NCI-H2227 treated with DMSO at 0.1 percent for 48 hours (cell line): Measurements from ENCODE around the gene ZPR1.
"Not testable (repeated sequence)": the region's sequence is repeated elsewhere in the genome, so short reads cannot be mapped to it uniquely, and the experiment has no call there.

Source experiments
- DNase-seq: peaks from one replicate; lab custom pipeline; 2025; lab: John Stamatoyannopoulos, UW

Gene ZPR1

GRCh38 chr11:116823031-116823843 lies 35.4 kb upstream of the ZPR1 start, which contains the start of gene APOA4:
TSS of gene APOA4 (minus strand) at chr11:116823304. CDS start at chr11:116823191, 113 bp downstream.
- DNase-seq: no peak

DNA sequence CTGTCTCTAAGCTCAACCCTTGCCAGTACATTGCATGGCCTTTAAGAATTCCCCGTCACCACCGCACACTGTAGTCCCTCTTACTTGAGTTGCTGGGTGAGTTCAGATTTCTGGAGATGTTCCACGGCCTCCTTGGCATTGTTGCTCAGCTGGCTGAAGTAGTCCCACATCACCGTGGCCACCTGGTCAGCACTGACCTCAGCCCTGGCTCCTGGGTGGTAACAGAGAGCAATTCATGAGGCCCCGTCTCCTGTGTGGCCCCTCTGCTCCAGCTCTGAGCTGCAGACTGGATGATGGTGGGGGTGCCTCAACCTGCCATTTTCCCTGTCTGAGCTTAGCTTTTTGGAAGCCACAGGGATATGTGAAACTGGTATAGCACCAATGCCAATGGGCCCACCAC lies 34.8 kb upstream of the ZPR1 start:
- no peak for DNase-seq

GRCh38 chr11:116821050-116821918 lies 33.5 kb upstream of the ZPR1 start:
- no peak for DNase-seq

DNA sequence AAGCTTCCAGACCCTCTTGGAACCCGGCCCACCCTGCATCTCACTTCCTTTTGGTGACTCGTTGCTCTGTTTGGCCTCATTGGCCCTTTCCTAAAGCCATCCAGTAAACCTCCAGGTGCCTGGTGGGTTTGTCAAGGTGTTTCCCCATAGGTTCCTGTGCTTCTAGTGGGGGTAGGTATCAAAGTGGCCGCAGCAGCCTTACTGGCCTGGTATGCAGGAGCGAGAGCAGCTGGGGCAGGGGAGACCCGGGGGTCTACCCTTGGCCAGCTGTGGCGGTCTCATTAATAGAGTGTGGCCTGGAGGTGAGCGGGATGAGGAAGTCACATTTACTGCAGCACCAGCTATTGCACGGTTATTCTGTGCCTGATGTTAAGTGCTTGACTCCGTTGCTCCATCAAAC lies 31.2 kb upstream of the ZPR1 start:
- no peak for DNase-seq

- no peak for DNase-seq
These were observed 26.7 kb upstream of the ZPR1 start for GRCh38 chr11:116814502-116814901.

DNA sequence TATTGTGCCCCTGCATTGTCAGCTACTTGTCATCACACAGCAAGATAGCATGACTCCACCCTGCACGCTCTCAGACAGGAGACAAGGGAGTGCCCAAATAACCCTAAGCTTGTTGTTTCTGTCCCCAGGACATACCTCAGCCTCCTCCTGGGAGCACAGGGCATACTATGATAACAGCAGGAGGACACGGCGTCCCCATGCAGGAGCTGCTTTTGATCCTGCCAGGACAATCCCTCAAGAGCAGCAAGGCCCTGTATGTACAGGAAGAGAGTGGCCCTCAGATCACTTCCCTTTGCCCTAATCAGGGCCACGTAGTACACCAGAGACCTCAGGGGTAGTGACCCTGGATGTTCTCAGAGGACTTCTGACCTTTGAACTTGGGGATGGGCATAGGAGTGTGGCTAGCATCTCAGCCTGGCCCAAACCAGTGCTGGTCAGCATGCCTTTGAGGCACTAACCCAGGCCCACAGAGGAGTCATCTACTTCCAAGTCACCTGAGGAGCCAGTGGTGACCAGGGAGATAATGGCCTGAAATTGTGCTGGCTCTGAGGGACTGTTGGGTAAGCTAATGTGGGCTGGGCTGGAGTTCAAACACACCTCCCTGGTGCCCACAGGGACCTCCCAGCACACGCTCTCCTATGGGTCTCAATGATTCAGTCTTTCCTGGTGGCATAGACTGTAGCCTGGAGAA lies 26.1 kb upstream of the ZPR1 start:
- no peak for DNase-seq

DNA sequence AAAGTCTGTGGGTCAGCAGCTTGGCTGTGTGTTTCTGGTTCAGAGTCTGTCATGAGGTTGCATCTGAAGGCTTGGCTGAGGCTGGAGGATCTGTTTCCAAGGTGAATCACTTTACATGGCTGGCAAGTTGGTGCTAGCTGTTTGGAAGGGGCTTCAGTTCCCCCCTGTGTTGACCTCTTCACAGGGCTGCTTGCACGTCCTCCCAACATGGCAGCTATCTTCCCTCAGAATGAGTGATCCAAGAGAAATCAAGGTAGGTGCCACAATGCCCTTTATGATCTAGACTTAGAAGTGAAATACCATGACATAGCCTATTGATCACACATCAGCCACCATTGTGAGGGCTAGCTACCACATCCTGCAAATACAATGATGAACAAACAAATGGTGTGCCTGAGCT lies 25.3 kb upstream of the ZPR1 start:
- DNase-seq: no peak

GRCh38 chr11:116812109-116812508 lies 24.3 kb upstream of the ZPR1 start:
- no peak for DNase-seq

DNA sequence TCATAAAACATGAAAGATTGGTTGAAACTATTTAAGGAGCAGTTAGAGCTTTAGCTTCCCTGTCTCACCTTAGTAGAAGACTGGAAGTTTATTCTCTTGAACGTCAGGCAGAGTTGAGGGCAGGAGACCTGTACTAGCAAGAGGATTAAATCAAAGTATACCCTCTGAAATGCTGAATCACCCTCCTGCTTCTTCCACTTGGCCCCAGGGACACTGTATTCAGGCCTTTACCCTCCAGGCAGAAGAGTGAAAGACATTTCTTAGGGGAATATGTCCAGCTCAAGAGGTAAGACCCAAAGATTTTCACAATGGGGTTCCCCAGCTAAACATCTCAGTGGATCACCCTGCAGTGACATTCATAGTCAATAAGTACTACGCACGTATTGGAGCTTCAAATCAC lies 23.4 kb upstream of the ZPR1 start:
- DNase-seq: no peak

- DNase-seq: no peak
These were observed 20.7 kb upstream of the ZPR1 start for GRCh38 chr11:116808262-116809175.

GRCh38 chr11:116807601-116808261 lies 19.9 kb upstream of the ZPR1 start:
- no peak for DNase-seq

GRCh38 chr11:116804001-116804400 lies 16.2 kb upstream of the ZPR1 start:
- no peak for DNase-seq

DNA sequence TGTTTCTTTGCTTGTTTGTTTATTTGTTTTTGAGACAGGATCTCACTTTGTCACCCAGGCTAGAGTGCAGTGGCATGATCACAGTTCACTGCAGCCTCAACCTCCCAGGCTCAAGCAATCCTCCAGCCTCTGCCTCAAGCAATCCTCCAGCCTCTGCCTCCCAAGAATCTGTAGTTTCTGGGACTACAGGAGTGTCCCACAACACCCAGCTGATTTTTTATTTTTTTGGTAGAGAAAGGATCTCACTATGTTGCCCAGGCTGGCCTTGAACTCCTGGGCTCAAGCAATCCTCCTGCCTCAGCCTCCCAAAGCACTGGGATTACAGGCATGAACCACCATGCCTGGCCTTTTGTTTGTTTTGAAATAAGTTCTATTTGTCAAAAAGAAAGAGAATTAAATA lies 13.8 kb upstream of the ZPR1 start:
- not testable (repeated sequence) for DNase-seq

- no peak for DNase-seq
These were observed 12.8 kb upstream of the ZPR1 start for GRCh38 chr11:116800610-116801009.

- no peak for DNase-seq
These were observed 10.5 kb upstream of the ZPR1 start for GRCh38 chr11:116798368-116798767.

- no peak for DNase-seq
These were observed 10.0 kb upstream of the ZPR1 start for GRCh38 chr11:116797816-116798215.

GRCh38 chr11:116796548-116796947 lies 8.7 kb upstream of the ZPR1 start:
- no peak for DNase-seq

- DNase-seq: no peak
These were observed 7.0 kb upstream of the ZPR1 start for GRCh38 chr11:116794851-116795250.

GRCh38 chr11:116793772-116794097 lies 5.9 kb upstream of the ZPR1 start:
- no peak for DNase-seq

- DNase-seq: no peak
These were observed 5.3 kb upstream of the ZPR1 start for GRCh38 chr11:116792869-116793771.
